ENCODE data around the gene RNF208.

Gene RNF208

GRCh38 chr9:137233143-137233980, 11.3 kb upstream of the RNF208 start:
- Histone ChIP-seq H3K4me1 (ENCODE audit: control insufficient read depth, insufficient read depth, low read length) (peaks cover 37% of the 10 kb centered on the region), H3K9ac (ENCODE audit: low read length) (no peak overlapping the region), H3K27me3 (ENCODE audit: control insufficient read depth, insufficient read depth, low read length) (peaks cover 59% of the 10 kb centered on the region), H3K36me3 (ENCODE audit: control insufficient read depth, insufficient read depth, low read length) (no peaks in the 10 kb centered on the region), H3K4me3 (ENCODE audit: low read length) (no peak overlapping the region), H3K9me3 (ENCODE audit: control insufficient read depth, low read length) (no peaks in the 10 kb centered on the region)

GRCh38 chr9:137232510-137232909, 10.5 kb upstream of the RNF208 start:
- Histone ChIP-seq H3K9ac (ENCODE audit: low read length) (no peak overlapping the region), H3K9me3 (ENCODE audit: control insufficient read depth, low read length) (no peaks in the 10 kb centered on the region), H3K27me3 (ENCODE audit: control insufficient read depth, insufficient read depth, low read length) (peaks cover 59% of the 10 kb centered on the region), H3K4me3 (ENCODE audit: low read length) (no peak overlapping the region), H3K36me3 (ENCODE audit: control insufficient read depth, insufficient read depth, low read length) (no peaks in the 10 kb centered on the region), H3K4me1 (ENCODE audit: control insufficient read depth, insufficient read depth, low read length) (peaks cover 34% of the 10 kb centered on the region)

GRCh38 chr9:137232101-137232500, 10.1 kb upstream of the RNF208 start:
- H3K9ac ChIP-seq (ENCODE audit: low read length) = no peak overlapping the region
- H3K4me3 ChIP-seq (ENCODE audit: low read length) = no peak overlapping the region
- peaks cover 34% of the 10 kb centered on the region for H3K4me1 ChIP-seq (ENCODE audit: control insufficient read depth, insufficient read depth, low read length)
- no peaks in the 10 kb centered on the region for H3K9me3 ChIP-seq (ENCODE audit: control insufficient read depth, low read length)
- no peaks in the 10 kb centered on the region for H3K36me3 ChIP-seq (ENCODE audit: control insufficient read depth, insufficient read depth, low read length)
- peaks cover 59% of the 10 kb centered on the region for H3K27me3 ChIP-seq (ENCODE audit: control insufficient read depth, insufficient read depth, low read length)

GRCh38 chr9:137231372-137232039, 9.5 kb upstream of the RNF208 start:
- H3K27me3 ChIP-seq (ENCODE audit: control insufficient read depth, insufficient read depth, low read length) = peaks cover 59% of the 10 kb centered on the region
- H3K4me1 ChIP-seq (ENCODE audit: control insufficient read depth, insufficient read depth, low read length) = peaks cover 34% of the 10 kb centered on the region
- no peaks in the 10 kb centered on the region for H3K36me3 ChIP-seq (ENCODE audit: control insufficient read depth, insufficient read depth, low read length)
- H3K9ac ChIP-seq (ENCODE audit: low read length) = no peak overlapping the region
- H3K9me3 ChIP-seq (ENCODE audit: control insufficient read depth, low read length) = no peaks in the 10 kb centered on the region
- no peak overlapping the region for H3K4me3 ChIP-seq (ENCODE audit: low read length)

- Histone ChIP-seq H3K36me3 (ENCODE audit: control insufficient read depth, insufficient read depth, low read length) (no peaks in the 10 kb centered on the region), H3K9me3 (ENCODE audit: control insufficient read depth, low read length) (no peaks in the 10 kb centered on the region), H3K4me3 (ENCODE audit: low read length) (no peak within 1 kb of the TSS), H3K9ac (ENCODE audit: low read length) (no peak within 1 kb of the TSS), H3K27me3 (ENCODE audit: control insufficient read depth, insufficient read depth, low read length) (peaks cover 55% of the 10 kb centered on the region), H3K4me1 (ENCODE audit: control insufficient read depth, insufficient read depth, low read length) (peaks cover 35% of the 10 kb centered on the region)
Measured at GRCh38 chr9:137230705-137231371, 8.8 kb upstream of the RNF208 start, which contains the start of gene SLC34A3. Gene SLC34A3, plus strand, starts transcription at chr9:137230901. Its CDS starts 802 bp downstream, at chr9:137231703.

- Histone ChIP-seq H3K4me1 (ENCODE audit: control insufficient read depth, insufficient read depth, low read length) (peaks cover 41% of the 10 kb centered on the region), H3K9ac (ENCODE audit: low read length) (no peak overlapping the region), H3K9me3 (ENCODE audit: control insufficient read depth, low read length) (no peaks in the 10 kb centered on the region), H3K4me3 (ENCODE audit: low read length) (no peak overlapping the region), H3K27me3 (ENCODE audit: control insufficient read depth, insufficient read depth, low read length) (peaks cover 47% of the 10 kb centered on the region), H3K36me3 (ENCODE audit: control insufficient read depth, insufficient read depth, low read length) (no peaks in the 10 kb centered on the region)
Measured at GRCh38 chr9:137229903-137230704, 8.1 kb upstream of the RNF208 start.

- Histone ChIP-seq H3K27me3 (ENCODE audit: control insufficient read depth, insufficient read depth, low read length) (peaks cover 39% of the 10 kb centered on the region), H3K4me3 (ENCODE audit: low read length) (no peak overlapping the region), H3K4me1 (ENCODE audit: control insufficient read depth, insufficient read depth, low read length) (peaks cover 49% of the 10 kb centered on the region), H3K9me3 (ENCODE audit: control insufficient read depth, low read length) (no peaks in the 10 kb centered on the region), H3K36me3 (ENCODE audit: control insufficient read depth, insufficient read depth, low read length) (no peaks in the 10 kb centered on the region), H3K9ac (ENCODE audit: low read length) (no peak overlapping the region)
Measured at GRCh38 chr9:137228968-137229896, 7.2 kb upstream of the RNF208 start.

- H3K9ac ChIP-seq (ENCODE audit: low read length) = no peak overlapping the region
- H3K27me3 ChIP-seq (ENCODE audit: control insufficient read depth, insufficient read depth, low read length) = peaks cover 36% of the 10 kb centered on the region
- H3K36me3 ChIP-seq (ENCODE audit: control insufficient read depth, insufficient read depth, low read length) = no peaks in the 10 kb centered on the region
- peaks cover 54% of the 10 kb centered on the region for H3K4me1 ChIP-seq (ENCODE audit: control insufficient read depth, insufficient read depth, low read length)
- H3K9me3 ChIP-seq (ENCODE audit: control insufficient read depth, low read length) = no peaks in the 10 kb centered on the region
- no peak overlapping the region for H3K4me3 ChIP-seq (ENCODE audit: low read length)
Measured at GRCh38 chr9:137228506-137228967, 6.5 kb upstream of the RNF208 start.

GRCh38 chr9:137227853-137228505, 5.9 kb upstream of the RNF208 start:
- no peak overlapping the region for H3K4me3 ChIP-seq (ENCODE audit: low read length)
- peaks cover 31% of the 10 kb centered on the region for H3K27me3 ChIP-seq (ENCODE audit: control insufficient read depth, insufficient read depth, low read length)
- peaks cover 56% of the 10 kb centered on the region for H3K4me1 ChIP-seq (ENCODE audit: control insufficient read depth, insufficient read depth, low read length)
- no peaks in the 10 kb centered on the region for H3K36me3 ChIP-seq (ENCODE audit: control insufficient read depth, insufficient read depth, low read length)
- H3K9ac ChIP-seq (ENCODE audit: low read length) = no peak overlapping the region
- no peaks in the 10 kb centered on the region for H3K9me3 ChIP-seq (ENCODE audit: control insufficient read depth, low read length)

- H3K4me1 ChIP-seq (ENCODE audit: control insufficient read depth, insufficient read depth, low read length) = peaks cover 57% of the 10 kb centered on the region
- peak within 1 kb of the TSS; percentile 41 for H3K9ac ChIP-seq (ENCODE audit: low read length)
- H3K36me3 ChIP-seq (ENCODE audit: control insufficient read depth, insufficient read depth, low read length) = no peaks in the 10 kb centered on the region
- no peaks in the 10 kb centered on the region for H3K9me3 ChIP-seq (ENCODE audit: control insufficient read depth, low read length)
- H3K4me3 ChIP-seq (ENCODE audit: low read length) = no peak within 1 kb of the TSS
- H3K27me3 ChIP-seq (ENCODE audit: control insufficient read depth, insufficient read depth, low read length) = peaks cover 24% of the 10 kb centered on the region
Measured at GRCh38 chr9:137227054-137227852, 5.2 kb upstream of the RNF208 start, which contains the start of gene RNF224. Gene RNF224, plus strand, starts transcription at chr9:137227502. Its CDS starts 834 bp downstream, at chr9:137228336.

Data from mucosa of stomach (tissue), 1 donor.